SK-N-SH treated with all-trans-retinoic acid at 6 μM for 48 hours (cell line): Measurements from ENCODE around the gene TEX26.
A peak's percentile ranks its signal among the peaks of the same experiment; 100 is the strongest.

Experiments used
- ATAC-seq: fragments of 200-7000 bp; cut with Tn5 transposase; 3 replicates; pipeline ENCODE4 v1.9.1; 2020; ENCODE audit warnings: mild to moderate bottlenecking, moderate library complexity
- ARNTL ChIP-seq: fragments of 450-650 bp; formaldehyde crosslinking; IDR thresholded peaks from 2 replicates; pipeline ENCODE4 v1.5.0; 2020; ENCODE audit warnings: low read depth, mild to moderate bottlenecking, moderate library complexity, borderline replicate concordance
- BACH2 ChIP-seq: fragments of 250-450 bp; sonication (Bioruptor Pico); IDR thresholded peaks from 2 replicates; pipeline ENCODE4 v1.9.0; 2021; ENCODE audit warnings: mild to moderate bottlenecking, borderline replicate concordance
- CREB5 ChIP-seq: fragments of 250-450 bp; sonication (Bioruptor Pico); IDR thresholded peaks from 2 replicates; pipeline ENCODE4 v1.5.1; 2020; ENCODE audit warnings: low read depth, mild to moderate bottlenecking, moderate library complexity
- CSDC2 ChIP-seq: fragments of 250-450 bp; sonication (Bioruptor Pico); IDR thresholded peaks from 2 replicates; pipeline ENCODE4 v1.5.0; 2020; ENCODE audit warnings: mild to moderate bottlenecking, moderate library complexity
- CSRNP3 ChIP-seq: fragments of 250-450 bp; sonication (Bioruptor Pico); IDR thresholded peaks from 2 replicates; pipeline ENCODE4 v1.5.1; 2021; ENCODE audit warnings: mild to moderate bottlenecking, moderate library complexity
- ESRRG ChIP-seq: fragments of 250-450 bp; sonication (Bioruptor Pico); IDR thresholded peaks from 2 replicates; pipeline ENCODE4 v1.6.1; 2021; ENCODE audit warnings: mild to moderate bottlenecking
- GLIS3 ChIP-seq: fragments of 250-450 bp; sonication (Bioruptor Pico); IDR thresholded peaks from 2 replicates; pipeline ENCODE4 v1.5.0; 2020; ENCODE audit warnings: mild to moderate bottlenecking, moderate library complexity
- ISL1 ChIP-seq: fragments of 250-450 bp; sonication (Bioruptor Pico); IDR thresholded peaks from 2 replicates; pipeline ENCODE4 v2.1.2; 2022; ENCODE audit warnings: mild to moderate bottlenecking, moderate library complexity
- OSR1 ChIP-seq: fragments of 250-450 bp; sonication (Bioruptor Pico); IDR thresholded peaks from 2 replicates; pipeline ENCODE4 v1.8.0; 2022; ENCODE audit warnings: moderate library complexity, mild to moderate bottlenecking, inconsistent platforms
- POU6F1 ChIP-seq: fragments of 250-450 bp; sonication (Bioruptor Pico); IDR thresholded peaks from 2 replicates; pipeline ENCODE4 v1.8.0; 2021; ENCODE audit warnings: low read depth, mild to moderate bottlenecking, moderate library complexity, borderline replicate concordance
- PPARA ChIP-seq: fragments of 250-450 bp; sonication (Bioruptor Pico); IDR thresholded peaks from 2 replicates; pipeline ENCODE4 v1.5.0; 2020; ENCODE audit warnings: mild to moderate bottlenecking, borderline replicate concordance
- RARB ChIP-seq: fragments of 250-450 bp; sonication (Bioruptor Pico); IDR thresholded peaks from 2 replicates; pipeline ENCODE4 v1.8.0; 2021; ENCODE audit warnings: mild to moderate bottlenecking, moderate library complexity
- SNAI2 ChIP-seq: fragments of 250-450 bp; sonication (Bioruptor Pico); IDR thresholded peaks from 2 replicates; pipeline ENCODE4 v1.5.0; 2020; ENCODE audit warnings: mild to moderate bottlenecking, moderate library complexity
- TCF4 ChIP-seq: fragments of 250-450 bp; sonication (Bioruptor Pico); IDR thresholded peaks from 2 replicates; pipeline ENCODE4 v1.8.0; 2021; ENCODE audit warnings: mild to moderate bottlenecking, moderate library complexity, borderline replicate concordance
- TOX ChIP-seq: fragments of 250-450 bp; sonication (Bioruptor Pico); IDR thresholded peaks from 2 replicates; pipeline ENCODE4 v1.8.0; 2021; ENCODE audit warnings: mild to moderate bottlenecking, moderate library complexity, borderline replicate concordance
- TSHZ2 ChIP-seq: fragments of 250-450 bp; sonication (Bioruptor Pico); IDR thresholded peaks from 2 replicates; pipeline ENCODE4 v1.5.0; 2020; ENCODE audit warnings: mild to moderate bottlenecking, moderate library complexity
- ZC3H10 ChIP-seq: fragments of 250-450 bp; sonication (Bioruptor Pico); IDR thresholded peaks from 2 replicates; pipeline ENCODE4 v1.5.1; 2021; ENCODE audit warnings: mild to moderate bottlenecking, moderate library complexity
- ZFP3 ChIP-seq: fragments of 250-450 bp; sonication (Bioruptor Pico); IDR thresholded peaks from 2 replicates; pipeline ENCODE4 v1.5.0; 2020; ENCODE audit warnings: mild to moderate bottlenecking, moderate library complexity
- ZNF565 ChIP-seq: fragments of 450-650 bp; formaldehyde crosslinking; conservative IDR thresholded peaks from 2 replicates; pipeline ENCODE4 v1.5.0; 2020; ENCODE audit warnings: low read depth, mild to moderate bottlenecking, moderate library complexity
- ZNF8 ChIP-seq: fragments of 450-650 bp; formaldehyde crosslinking; IDR thresholded peaks from 2 replicates; pipeline ENCODE4 v1.5.0; 2020; ENCODE audit warnings: mild to moderate bottlenecking, moderate library complexity
- TF ChIP-seq, protein P1 (sequence below): fragments of 250-450 bp; sonication (Bioruptor Pico); IDR thresholded peaks from 2 replicates; pipeline ENCODE4 v1.8.0; 2020; ENCODE audit warnings: mild to moderate bottlenecking, moderate library complexity, borderline replicate concordance

TEX26 gene

DNA sequence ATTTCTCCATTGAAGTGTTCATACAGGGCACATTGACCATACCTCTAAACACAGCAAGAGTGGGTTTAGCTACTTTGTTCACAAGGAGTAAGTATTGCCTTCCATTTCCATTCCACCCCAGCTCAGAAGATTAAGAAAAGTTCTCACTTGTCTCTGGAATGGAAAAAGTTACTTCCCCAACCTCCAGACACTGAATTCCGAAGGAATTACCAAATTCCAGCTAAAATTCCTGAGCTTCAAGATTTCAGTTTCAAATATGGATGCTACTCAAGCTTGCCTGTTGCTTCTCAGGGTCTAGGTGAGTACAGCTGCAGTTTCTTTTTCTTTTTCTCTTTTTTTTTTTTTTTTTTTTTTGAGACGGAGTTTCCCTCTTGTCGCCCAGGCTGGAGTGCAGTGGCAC, 33.6 kb downstream of the TEX26 start:
- no peak for ATAC-seq
- TF ChIP-seq GLIS3 (CRISPR knock-in tag): no peak
- no peak for TF ChIP-seq BACH2 (CRISPR knock-in tag)
- TF ChIP-seq PPARA (CRISPR knock-in tag): no peak
- TF ChIP-seq ARNTL: no peak
- no peak for TF ChIP-seq ISL1 (CRISPR knock-in tag)
- no peak for TF ChIP-seq ZNF565 (CRISPR knock-in tag)
- TF ChIP-seq ZFP3 (CRISPR knock-in tag): no peak
- TF ChIP-seq SNAI2 (CRISPR knock-in tag): no peak
- TF ChIP-seq CSDC2 (CRISPR knock-in tag): no peak
- TF ChIP-seq TSHZ2 (CRISPR knock-in tag): no peak
- TF ChIP-seq TOX (CRISPR knock-in tag): no peak
- TF ChIP-seq TCF4 (CRISPR knock-in tag): no peak

GRCh38 chr13:30968846-30969245, 36.4 kb downstream of the TEX26 start:
- TF ChIP-seq BACH2 (CRISPR knock-in tag) (no peak), ZNF8 (CRISPR knock-in tag) (no peak), PPARA (CRISPR knock-in tag) (no peak), CSRNP3 (CRISPR knock-in tag) (no peak), TCF4 (CRISPR knock-in tag) (no peak), OSR1 (no peak)
- no peak for ATAC-seq

GRCh38 chr13:30971575-30971974, 39.1 kb downstream of the TEX26 start:
- TF ChIP-seq TCF4 (CRISPR knock-in tag) (no peak), CREB5 (CRISPR knock-in tag) (no peak), BACH2 (CRISPR knock-in tag) (no peak), CSDC2 (CRISPR knock-in tag) (no peak)
- TF ChIP-seq, protein P1, sequence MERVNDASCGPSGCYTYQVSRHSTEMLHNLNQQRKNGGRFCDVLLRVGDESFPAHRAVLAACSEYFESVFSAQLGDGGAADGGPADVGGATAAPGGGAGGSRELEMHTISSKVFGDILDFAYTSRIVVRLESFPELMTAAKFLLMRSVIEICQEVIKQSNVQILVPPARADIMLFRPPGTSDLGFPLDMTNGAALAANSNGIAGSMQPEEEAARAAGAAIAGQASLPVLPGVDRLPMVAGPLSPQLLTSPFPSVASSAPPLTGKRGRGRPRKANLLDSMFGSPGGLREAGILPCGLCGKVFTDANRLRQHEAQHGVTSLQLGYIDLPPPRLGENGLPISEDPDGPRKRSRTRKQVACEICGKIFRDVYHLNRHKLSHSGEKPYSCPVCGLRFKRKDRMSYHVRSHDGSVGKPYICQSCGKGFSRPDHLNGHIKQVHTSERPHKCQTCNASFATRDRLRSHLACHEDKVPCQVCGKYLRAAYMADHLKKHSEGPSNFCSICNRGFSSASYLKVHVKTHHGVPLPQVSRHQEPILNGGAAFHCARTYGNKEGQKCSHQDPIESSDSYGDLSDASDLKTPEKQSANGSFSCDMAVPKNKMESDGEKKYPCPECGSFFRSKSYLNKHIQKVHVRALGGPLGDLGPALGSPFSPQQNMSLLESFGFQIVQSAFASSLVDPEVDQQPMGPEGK: no peak
- no peak; the same call in 2 of the 3 replicates for ATAC-seq

DNA sequence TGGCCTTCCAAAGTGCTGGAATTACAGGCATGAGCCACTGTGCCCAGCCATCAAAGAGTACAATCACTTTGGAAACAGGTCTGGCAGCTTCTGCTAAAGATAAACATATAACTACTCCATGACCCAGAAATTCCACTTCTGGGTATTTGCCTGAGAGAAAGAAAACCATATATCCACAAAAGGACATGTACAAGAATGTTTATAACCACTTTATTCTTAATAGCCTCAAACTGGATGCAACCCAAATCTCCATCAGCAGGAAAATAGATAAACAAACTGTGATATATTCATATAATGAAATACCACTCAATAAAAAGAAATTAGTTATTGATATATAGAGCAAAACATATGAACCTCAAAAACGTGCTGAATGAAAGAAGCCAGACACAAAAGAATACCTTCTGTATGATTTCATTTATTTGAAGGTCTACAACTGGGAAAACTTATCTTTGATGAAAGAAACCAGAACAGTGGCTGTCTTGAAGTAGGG, 40.5 kb downstream of the TEX26 start:
- peak; percentile 17; the same call in 1 of the 3 replicates for ATAC-seq
- TF ChIP-seq ESRRG (CRISPR knock-in tag) (peak; percentile 75; the same call in 1 of the 2 replicates), TOX (CRISPR knock-in tag) (no peak), ZC3H10 (no peak), POU6F1 (CRISPR knock-in tag) (peak; percentile 50; the same call in 1 of the 2 replicates), ARNTL (no peak), CSDC2 (CRISPR knock-in tag) (0 out of 2 replicates have a peak, but pooled peaks have one; percentile 44), ISL1 (CRISPR knock-in tag) (peak; percentile 98), ZFP3 (CRISPR knock-in tag) (no peak), RARB (CRISPR knock-in tag) (no peak), CSRNP3 (CRISPR knock-in tag) (peak; percentile 71; the same call in 1 of the 2 replicates), SNAI2 (CRISPR knock-in tag) (peak; percentile 80; the same call in 1 of the 2 replicates), TSHZ2 (CRISPR knock-in tag) (0 out of 2 replicates have a peak, but pooled peaks have one; percentile 26), PPARA (CRISPR knock-in tag) (no peak)
